ENCODE results near the gene OGFOD3.
"Not testable (repeated sequence)": the region's sequence is repeated elsewhere in the genome, so short reads cannot be mapped to it uniquely, and the experiment has no call there.

OGFOD3 gene

GRCh38 chr17:82371333-82372248, 46.8 kb downstream of the OGFOD3 start, which contains the start of gene UTS2R:
TSS of gene UTS2R (plus strand) at chr17:82371765. CDS start at chr17:82374325, 2,560 bp downstream.
- DNase-seq: peak in 1 of 2 experiments; percentile 46

- no peak for DNase-seq
Observed at GRCh38 chr17:82370471-82371332, 47.7 kb downstream of the OGFOD3 start.

DNA sequence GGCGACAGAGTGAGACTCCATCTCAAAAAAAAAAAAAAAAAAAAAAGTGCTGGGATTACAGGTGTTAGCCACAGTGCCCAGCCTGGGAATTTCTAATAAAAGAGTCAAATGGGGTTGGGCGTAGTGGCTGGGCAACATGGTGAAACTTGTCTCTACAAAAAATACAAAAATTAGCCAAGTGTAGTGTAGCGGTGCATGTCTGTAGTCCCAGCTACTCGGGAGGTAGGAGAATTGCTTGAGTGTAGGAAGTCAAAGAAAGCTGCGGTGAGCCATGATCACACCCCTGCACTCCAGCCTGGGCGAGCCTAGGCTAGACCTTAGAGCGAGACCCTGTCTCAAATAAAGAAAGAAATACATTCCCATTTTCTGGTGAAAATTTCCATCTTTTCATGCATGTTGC, 49.2 kb downstream of the OGFOD3 start:
- DNase-seq: no peak

GRCh38 chr17:82367724-82368524, 50.5 kb downstream of the OGFOD3 start:
- peak; percentile 49 to 52 for DNase-seq

- DNase-seq: no peak
Observed at GRCh38 chr17:82366749-82367148, 51.6 kb downstream of the OGFOD3 start.

GRCh38 chr17:82365606-82366295, 52.6 kb downstream of the OGFOD3 start:
- no peak for DNase-seq

DNA sequence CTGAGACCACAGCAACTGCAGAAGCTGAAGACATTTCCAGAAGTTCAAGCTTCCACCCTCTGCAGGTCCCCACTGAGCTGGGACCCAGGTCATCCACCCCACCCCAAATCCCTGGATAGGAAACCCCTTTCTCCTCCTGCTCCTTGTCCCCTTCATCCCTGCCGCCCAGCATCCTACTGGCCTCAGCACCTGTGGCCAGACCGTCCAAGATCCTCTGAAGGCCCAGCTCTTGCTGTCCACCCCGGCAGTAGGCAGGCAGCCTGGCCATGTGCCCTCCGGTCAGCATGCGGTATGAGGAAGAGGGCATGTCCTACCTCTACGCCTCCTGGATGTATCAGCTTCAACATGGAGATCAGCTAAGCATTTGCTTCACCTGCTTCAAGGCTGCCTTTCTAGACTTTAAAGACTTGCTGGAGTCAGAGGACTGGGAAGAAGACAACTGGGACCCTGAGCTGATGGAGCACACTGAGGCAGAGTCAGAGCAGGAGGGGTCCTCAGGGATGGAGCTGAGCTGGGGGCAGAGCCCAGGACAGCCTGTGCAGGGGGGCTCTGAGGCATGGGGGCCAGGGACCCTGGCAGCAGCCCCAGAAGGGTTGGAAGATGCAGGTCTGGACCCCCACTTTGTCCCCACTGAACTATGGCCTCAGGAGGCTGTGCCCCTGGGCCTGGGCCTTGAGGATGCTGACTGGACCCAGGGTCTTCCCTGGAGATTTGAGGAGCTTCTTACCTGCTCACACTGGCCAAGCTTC, 56.3 kb downstream of the OGFOD3 start:
- no peak for DNase-seq

DNA sequence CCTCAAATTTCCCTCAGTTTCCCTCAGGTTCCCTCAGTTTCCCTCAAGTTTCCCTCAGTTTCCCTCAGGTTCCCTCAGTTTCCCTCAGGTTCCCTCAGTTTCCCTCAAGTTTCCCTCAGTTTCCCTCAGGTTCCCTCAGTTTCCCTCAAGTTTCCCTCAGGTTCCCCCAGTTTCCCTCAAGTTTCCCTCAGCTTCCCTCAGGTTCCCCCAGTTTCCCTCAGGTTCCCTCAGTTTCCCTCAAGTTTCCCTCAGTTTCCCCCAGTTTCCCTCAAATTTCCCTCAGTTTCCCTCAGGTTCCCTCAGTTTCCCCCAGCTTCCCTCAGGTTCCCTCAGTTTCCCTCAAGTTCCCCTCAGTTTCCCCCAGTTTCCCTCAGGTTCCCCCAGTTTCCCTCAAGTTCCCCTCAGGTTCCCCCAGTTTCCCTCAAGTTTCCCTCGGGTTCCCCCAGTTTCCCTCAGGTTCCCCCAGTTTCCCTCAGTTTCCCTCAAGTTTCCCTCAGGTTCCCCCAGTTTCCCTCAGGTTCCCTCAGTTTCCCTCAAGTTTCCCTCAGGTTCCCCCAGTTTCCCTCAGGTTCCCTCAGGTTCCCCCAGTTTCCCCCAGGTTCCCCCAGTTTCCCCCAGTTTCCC, 58.8 kb downstream of the OGFOD3 start:
- not testable (repeated sequence) for DNase-seq

- peak in 1 of 2 experiments; percentile 69 for DNase-seq
Observed at GRCh38 chr17:82358465-82359350, 59.7 kb downstream of the OGFOD3 start, which contains the start of gene TEX19. TSS of gene TEX19 (plus strand) at chr17:82359247. CDS start at chr17:82362151, 2,904 bp downstream.

- DNase-seq: no peak
Observed at GRCh38 chr17:82357394-82357793, 61.0 kb downstream of the OGFOD3 start.

- DNase-seq: peak; percentile 55 to 86
Observed at GRCh38 chr17:82356845-82357355, 61.5 kb downstream of the OGFOD3 start.

GRCh38 chr17:82355770-82356427, 62.5 kb downstream of the OGFOD3 start:
- DNase-seq: no peak

DNA sequence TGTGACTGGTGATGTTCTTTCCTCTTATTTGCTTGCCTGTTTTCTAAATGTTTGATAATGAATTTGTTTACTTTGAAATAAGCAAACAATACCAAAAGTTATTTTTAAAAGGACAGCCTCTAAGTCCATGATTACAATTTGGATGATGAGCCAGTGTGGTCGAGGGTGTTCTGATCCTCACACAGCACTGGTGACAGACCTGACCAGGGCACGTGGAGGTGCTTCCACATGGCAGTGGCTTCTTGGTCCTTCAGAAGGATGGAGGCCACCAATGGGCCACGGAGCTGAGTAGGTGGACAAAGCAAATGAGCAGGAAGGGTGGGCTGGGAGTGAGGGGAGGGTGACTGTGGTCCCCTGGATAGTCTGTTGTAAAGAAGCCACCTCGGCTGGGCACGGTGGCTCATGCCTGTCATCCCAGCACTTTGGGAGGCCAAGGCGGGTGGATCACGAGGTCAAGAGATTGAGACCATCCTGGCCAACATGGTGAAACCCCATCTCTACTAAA, 63.5 kb downstream of the OGFOD3 start:
- DNase-seq: no peak

- DNase-seq: no peak
Observed at GRCh38 chr17:82353484-82353883, 64.9 kb downstream of the OGFOD3 start.

- DNase-seq: peak; percentile 80 to 96
Observed at GRCh38 chr17:82351713-82352488, 66.5 kb downstream of the OGFOD3 start.

DNA sequence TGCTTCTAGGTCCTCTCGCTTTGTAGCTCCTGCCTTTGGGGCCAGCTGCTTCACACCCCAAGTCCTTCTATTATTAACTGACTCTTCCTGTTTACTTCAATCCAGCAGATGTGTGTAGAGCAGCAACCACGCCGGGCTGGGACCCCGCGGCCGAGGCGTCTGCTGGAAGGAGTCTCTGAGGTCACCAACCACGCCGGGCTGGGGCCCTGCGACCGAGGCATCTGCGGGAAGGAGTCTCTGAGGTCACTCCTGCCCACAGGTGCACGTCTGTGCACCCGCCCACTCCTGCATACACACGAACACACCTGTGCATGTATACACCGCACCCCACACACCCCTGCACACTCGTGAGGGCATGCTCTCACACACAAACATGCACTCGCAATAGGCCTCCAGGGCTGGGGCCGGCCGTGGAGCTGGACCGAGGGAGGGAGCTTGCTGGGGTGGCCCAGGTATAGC, 67.1 kb downstream of the OGFOD3 start:
- DNase-seq: no peak

GRCh38 chr17:82350182-82351030, 68.0 kb downstream of the OGFOD3 start:
- DNase-seq: no peak
